Esophagus squamous epithelium (tissue), 4 donors: ENCODE measurements around the gene RPTOR.

Source experiments
- CTCF ChIP-seq, 6 experiments: fragments of 450-650 bp in 4 of 6; fragments of 200-600 bp in 2 of 6; sonication (generic) in 2 of 6; IDR thresholded peaks; one replicate each; pipeline ENCODE4 v1.5.1; 2016 to 2019; ENCODE audit warnings: antibody characterized with exemption in 6 of 6, mild to moderate bottlenecking in 4 of 6, moderate library complexity in 4 of 6
- POLR2A ChIP-seq, 4 donors: fragments of 450-650 bp; IDR thresholded peaks; one replicate each; pipeline ENCODE4 v1.6.1; 2017; ENCODE audit warnings: antibody characterized with exemption in 4 of 4, mild to moderate bottlenecking in 4 of 4, moderate library complexity in 3 of 4

- TF ChIP-seq CTCF (IDR thresholded peaks at IDR 0.05) (no peak), POLR2A (IDR thresholded peaks at IDR 0.05) (no peak)
Measured at GRCh38 chr17:80948019-80948975, 403.7 kb downstream of the RPTOR start.
